ENCODE results near the gene HSP90B1.

HSP90B1 gene

GRCh38 chr12:103929784-103930033 lies 501 bp upstream of the HSP90B1 start:
- no peak for DNase-seq (ENCODE audit: low read depth)

GRCh38 chr12:103930787-103931735 lies 851 bp downstream of the HSP90B1 start:
- DNase-seq (ENCODE audit: low read depth): no peak

GRCh38 chr12:103933237-103933636 lies 3.0 kb downstream of the HSP90B1 start:
- no peak for DNase-seq (ENCODE audit: low read depth)

GRCh38 chr12:103936679-103937078 lies 6.5 kb downstream of the HSP90B1 start:
- no peak for DNase-seq (ENCODE audit: low read depth)

- no peak for DNase-seq (ENCODE audit: low read depth)
Observed at GRCh38 chr12:103944964-103945363, 14.8 kb downstream of the HSP90B1 start.

- no peak for DNase-seq (ENCODE audit: low read depth)
Observed at GRCh38 chr12:103947871-103948555, 17.8 kb downstream of the HSP90B1 start.

- no peak for DNase-seq (ENCODE audit: low read depth)
Observed at GRCh38 chr12:103948746-103949406, 18.7 kb downstream of the HSP90B1 start.

- no peak for DNase-seq (ENCODE audit: low read depth)
Observed at GRCh38 chr12:103952497-103952896, 22.3 kb downstream of the HSP90B1 start.

GRCh38 chr12:103955811-103956508 lies 25.8 kb downstream of the HSP90B1 start:
- DNase-seq (ENCODE audit: low read depth): no peak

GRCh38 chr12:103956509-103957027 lies 26.4 kb downstream of the HSP90B1 start:
- no peak for DNase-seq (ENCODE audit: low read depth)

GRCh38 chr12:103957865-103958388 lies 27.7 kb downstream of the HSP90B1 start:
- no peak for DNase-seq (ENCODE audit: low read depth)

- no peak for DNase-seq (ENCODE audit: low read depth)
Observed at GRCh38 chr12:103958621-103959020, 28.4 kb downstream of the HSP90B1 start.

- no peak for DNase-seq (ENCODE audit: low read depth)
Observed at GRCh38 chr12:103960616-103961227, 30.5 kb downstream of the HSP90B1 start.

GRCh38 chr12:103962493-103962892 lies 32.3 kb downstream of the HSP90B1 start:
- DNase-seq (ENCODE audit: low read depth): no peak

- no peak for DNase-seq (ENCODE audit: low read depth)
Observed at GRCh38 chr12:103964805-103965204, 34.6 kb downstream of the HSP90B1 start.

GRCh38 chr12:103965255-103965589 lies 35.0 kb downstream of the HSP90B1 start:
- DNase-seq (ENCODE audit: low read depth): no peak

GRCh38 chr12:103965590-103966504 lies 35.6 kb downstream of the HSP90B1 start, which contains the start of gene TDG:
TSS of gene TDG (plus strand) at chr12:103965872. CDS start at chr12:103966038, 166 bp downstream.
- peak; percentile 88 for DNase-seq (ENCODE audit: low read depth)

GRCh38 chr12:103966736-103967135 lies 36.5 kb downstream of the HSP90B1 start:
- no peak for DNase-seq (ENCODE audit: low read depth)

- no peak for DNase-seq (ENCODE audit: low read depth)
Observed at GRCh38 chr12:103969391-103969790, 39.2 kb downstream of the HSP90B1 start.

GRCh38 chr12:103973909-103974308 lies 43.7 kb downstream of the HSP90B1 start:
- no peak for DNase-seq (ENCODE audit: low read depth)

All from CMK (cell line).